SK-N-SH treated with all-trans-retinoic acid at 6 μM for 48 hours (cell line): ENCODE results near the gene XYLT2.

ENCODE experiments used
- ATAC-seq: fragments of 200-7000 bp; cut with Tn5 transposase; 3 replicates; pipeline ENCODE4 v1.9.1; 2020; ENCODE audit warnings: mild to moderate bottlenecking, moderate library complexity
- ARNTL ChIP-seq: fragments of 450-650 bp; formaldehyde crosslinking; IDR thresholded peaks from 2 replicates; pipeline ENCODE4 v1.5.0; 2020; ENCODE audit warnings: low read depth, mild to moderate bottlenecking, moderate library complexity, borderline replicate concordance
- BACH2 ChIP-seq: fragments of 250-450 bp; sonication (Bioruptor Pico); IDR thresholded peaks from 2 replicates; pipeline ENCODE4 v1.9.0; 2021; ENCODE audit warnings: mild to moderate bottlenecking, borderline replicate concordance
- CREB5 ChIP-seq: fragments of 250-450 bp; sonication (Bioruptor Pico); IDR thresholded peaks from 2 replicates; pipeline ENCODE4 v1.5.1; 2020; ENCODE audit warnings: low read depth, mild to moderate bottlenecking, moderate library complexity
- CSRNP3 ChIP-seq: fragments of 250-450 bp; sonication (Bioruptor Pico); IDR thresholded peaks from 2 replicates; pipeline ENCODE4 v1.5.1; 2021; ENCODE audit warnings: mild to moderate bottlenecking, moderate library complexity
- ESRRG ChIP-seq: fragments of 250-450 bp; sonication (Bioruptor Pico); IDR thresholded peaks from 2 replicates; pipeline ENCODE4 v1.6.1; 2021; ENCODE audit warnings: mild to moderate bottlenecking
- GLIS3 ChIP-seq: fragments of 250-450 bp; sonication (Bioruptor Pico); IDR thresholded peaks from 2 replicates; pipeline ENCODE4 v1.5.0; 2020; ENCODE audit warnings: mild to moderate bottlenecking, moderate library complexity
- ISL1 ChIP-seq: fragments of 250-450 bp; sonication (Bioruptor Pico); IDR thresholded peaks from 2 replicates; pipeline ENCODE4 v2.1.2; 2022; ENCODE audit warnings: mild to moderate bottlenecking, moderate library complexity
- OSR1 ChIP-seq: fragments of 250-450 bp; sonication (Bioruptor Pico); IDR thresholded peaks from 2 replicates; pipeline ENCODE4 v1.8.0; 2022; ENCODE audit warnings: moderate library complexity, mild to moderate bottlenecking, inconsistent platforms
- PATZ1 ChIP-seq: fragments of 250-450 bp; sonication (Bioruptor Pico); IDR thresholded peaks from 2 replicates; pipeline ENCODE4 v1.8.0; 2020; ENCODE audit warnings: mild to moderate bottlenecking, moderate library complexity, borderline replicate concordance
- SNAI2 ChIP-seq: fragments of 250-450 bp; sonication (Bioruptor Pico); IDR thresholded peaks from 2 replicates; pipeline ENCODE4 v1.5.0; 2020; ENCODE audit warnings: mild to moderate bottlenecking, moderate library complexity
- TOX ChIP-seq: fragments of 250-450 bp; sonication (Bioruptor Pico); IDR thresholded peaks from 2 replicates; pipeline ENCODE4 v1.8.0; 2021; ENCODE audit warnings: mild to moderate bottlenecking, moderate library complexity, borderline replicate concordance
- TSHZ2 ChIP-seq: fragments of 250-450 bp; sonication (Bioruptor Pico); IDR thresholded peaks from 2 replicates; pipeline ENCODE4 v1.5.0; 2020; ENCODE audit warnings: mild to moderate bottlenecking, moderate library complexity
- ZC3H10 ChIP-seq: fragments of 250-450 bp; sonication (Bioruptor Pico); IDR thresholded peaks from 2 replicates; pipeline ENCODE4 v1.5.1; 2021; ENCODE audit warnings: mild to moderate bottlenecking, moderate library complexity
- ZFP3 ChIP-seq: fragments of 250-450 bp; sonication (Bioruptor Pico); IDR thresholded peaks from 2 replicates; pipeline ENCODE4 v1.5.0; 2020; ENCODE audit warnings: mild to moderate bottlenecking, moderate library complexity
- ZFP30 ChIP-seq: fragments of 450-650 bp; formaldehyde crosslinking; IDR thresholded peaks from 2 replicates; pipeline ENCODE4 v1.5.0; 2022; ENCODE audit warnings: mild to moderate bottlenecking, moderate library complexity
- ZNF565 ChIP-seq: fragments of 450-650 bp; formaldehyde crosslinking; conservative IDR thresholded peaks from 2 replicates; pipeline ENCODE4 v1.5.0; 2020; ENCODE audit warnings: low read depth, mild to moderate bottlenecking, moderate library complexity
- ZNF70 ChIP-seq: fragments of 450-650 bp; formaldehyde crosslinking; IDR thresholded peaks from 2 replicates; pipeline ENCODE4 v1.5.0; 2020; ENCODE audit warnings: mild to moderate bottlenecking, moderate library complexity
- ZNF8 ChIP-seq: fragments of 450-650 bp; formaldehyde crosslinking; IDR thresholded peaks from 2 replicates; pipeline ENCODE4 v1.5.0; 2020; ENCODE audit warnings: mild to moderate bottlenecking, moderate library complexity

The XYLT2 gene

GRCh38 chr17:50307654-50308053 lies 38.3 kb upstream of the XYLT2 start:
- TF ChIP-seq GLIS3 (CRISPR knock-in tag) (no peak), ZNF8 (CRISPR knock-in tag) (no peak), CSRNP3 (CRISPR knock-in tag) (no peak), ESRRG (CRISPR knock-in tag) (no peak), BACH2 (no peak), ZFP3 (no peak), ARNTL (CRISPR knock-in tag) (no peak)
- ATAC-seq = no peak

- TF ChIP-seq BACH2 = no peak
- no peak for TF ChIP-seq ESRRG (CRISPR knock-in tag)
- TF ChIP-seq ZNF8 (CRISPR knock-in tag) = no peak
Observed at GRCh38 chr17:50308666-50309065, 37.3 kb upstream of the XYLT2 start.

GRCh38 chr17:50310455-50311111 lies 35.3 kb upstream of the XYLT2 start:
- TF ChIP-seq ZNF565 (CRISPR knock-in tag) (no peak), ARNTL (CRISPR knock-in tag) (no peak), OSR1 (CRISPR knock-in tag) (no peak), ZFP30 (no peak), BACH2 (no peak), TOX (CRISPR knock-in tag) (no peak), SNAI2 (CRISPR knock-in tag) (no peak), ZFP3 (no peak), ISL1 (CRISPR knock-in tag) (no peak), TSHZ2 (CRISPR knock-in tag) (no peak), CREB5 (CRISPR knock-in tag) (no peak), ZC3H10 (no peak), ZNF70 (CRISPR knock-in tag) (no peak), GLIS3 (CRISPR knock-in tag) (no peak)
- peak; percentile 59 for ATAC-seq

More at GRCh38 chr17:50308666-50309065, 37.3 kb upstream of the XYLT2 start:
- no peak for ATAC-seq

GRCh38 chr17:50311112-50311460 lies 34.8 kb upstream of the XYLT2 start:
- TF ChIP-seq OSR1 (CRISPR knock-in tag) = no peak
- no peak for TF ChIP-seq ZFP30
- TF ChIP-seq PATZ1 (CRISPR knock-in tag) = no peak
- TF ChIP-seq BACH2 = no peak
- no peak for TF ChIP-seq CREB5 (CRISPR knock-in tag)
- TF ChIP-seq, all 23 proteins: peak for 0
- no peak for ATAC-seq
